Stimulated activated CD8-positive, alpha-beta memory T cell treated with anti-CD3 and anti-CD28 coated beads, Interleukin-4, amount 100 ng/mL, for 1 hour (primary cell): ENCODE measurements around the gene ADCY9.
A peak's percentile ranks its signal among the peaks of the same experiment; 100 is the strongest.

ENCODE experiments used
- DNase-seq, 2 donors: peaks; one replicate each; pipeline ENCODE4 v3.0.0-alpha.2; 2020; ENCODE audit warnings: low read depth in 2 of 2, low spot score in 1 of 2

ADCY9 gene

GRCh38 chr16:4123616-4124300 is 7.5 kb upstream of the ADCY9 start:
- DNase-seq = no peak

- no peak for DNase-seq
Observed at GRCh38 chr16:4120176-4120575, 3.9 kb upstream of the ADCY9 start.

GRCh38 chr16:4117250-4117578 is 972 bp upstream of the ADCY9 start:
- DNase-seq = no peak

- DNase-seq = no peak
Observed at GRCh38 chr16:4115949-4116318, 308 bp downstream of the ADCY9 start.

GRCh38 chr16:4115209-4115948 is 863 bp downstream of the ADCY9 start:
- peak; percentile 4 to 8 for DNase-seq

- DNase-seq = no peak
Observed at GRCh38 chr16:4114257-4115208, 1.7 kb downstream of the ADCY9 start.

GRCh38 chr16:4113358-4114256 is 2.6 kb downstream of the ADCY9 start:
- no peak for DNase-seq

GRCh38 chr16:4111748-4112696 is 4.2 kb downstream of the ADCY9 start:
- no peak for DNase-seq

- no peak for DNase-seq
Observed at GRCh38 chr16:4110680-4111079, 5.6 kb downstream of the ADCY9 start.

GRCh38 chr16:4110065-4110464 is 6.2 kb downstream of the ADCY9 start:
- DNase-seq = no peak

- DNase-seq = no peak
Observed at GRCh38 chr16:4109250-4109736, 6.9 kb downstream of the ADCY9 start.

GRCh38 chr16:4106516-4106915 is 9.7 kb downstream of the ADCY9 start:
- no peak for DNase-seq

GRCh38 chr16:4105848-4106247 is 10.4 kb downstream of the ADCY9 start:
- no peak for DNase-seq

GRCh38 chr16:4103745-4104144 is 12.5 kb downstream of the ADCY9 start:
- no peak for DNase-seq

GRCh38 chr16:4101421-4102219 is 14.6 kb downstream of the ADCY9 start:
- DNase-seq = no peak

- DNase-seq = no peak
Observed at GRCh38 chr16:4098501-4098900, 17.7 kb downstream of the ADCY9 start.

- no peak for DNase-seq
Observed at GRCh38 chr16:4097826-4098240, 18.4 kb downstream of the ADCY9 start.

- DNase-seq = no peak
Observed at GRCh38 chr16:4096509-4096908, 19.7 kb downstream of the ADCY9 start.
